IMR-90 (cell line): Measurements from ENCODE around the gene ARHGEF1. TPM values are rescaled to one million over a fixed set of nuclear protein-coding genes. Genes with fewer than 3 reads are reported as not detected.

Experiments used
- ATAC-seq: fragments of 200-7000 bp; cut with Tn5 transposase; 2 replicates; pipeline ENCODE4 v1.9.1; 2020; ENCODE audit warnings: low read depth, mild to moderate bottlenecking, moderate library complexity
- BruUV-seq: library from RNA; stranded (reverse); fragments of 400-500 nt; replicated peaks from 2 replicates; lab custom pipeline; 2021; lab: Mats Ljungman, UMichigan
- CTCF ChIA-PET: fragments of 300-600 bp; formaldehyde crosslinking; extraction: SDS; loops from one replicate; lab custom pipeline; 2021; ENCODE audit warnings: antibody characterized with exemption; lab: Yijun Ruan, JAX
- POLR2A ChIA-PET: fragments of 300-600 bp; sonication (Branson Sonifier 250); formaldehyde crosslinking; loops from one replicate; lab custom pipeline; 2022; ENCODE audit warnings: antibody characterized with exemption; ENCODE audit not compliant: unreplicated experiment; lab: Charles Lee
- DNase-seq: peaks from one replicate; pipeline ENCODE4 v3.0.0; 2013
- H2AFZ ChIP-seq: replicated peaks from 2 replicates; pipeline ENCODE3; 2013; ENCODE audit warnings: low read length, mild to moderate bottlenecking; ENCODE audit not compliant: poor library complexity
- H2AK5ac ChIP-seq: 2 replicates; pipeline ENCODE4 v1.6.1; 2013; ENCODE audit warnings: low read depth, low read length, inconsistent platforms
- H2AK9ac ChIP-seq: replicated peaks from 2 replicates; pipeline ENCODE3; 2013; ENCODE audit warnings: mild to moderate bottlenecking, low read depth, low read length, moderate library complexity; ENCODE audit not compliant: poor library complexity
- H2BK120ac ChIP-seq: 2 replicates; pipeline ENCODE4 v1.6.1; 2013; ENCODE audit warnings: low read depth, low read length, inconsistent platforms
- H2BK15ac ChIP-seq: 3 replicates; pipeline ENCODE4 v1.6.1; 2013; ENCODE audit warnings: low read depth, low read length, inconsistent platforms
- H2BK20ac ChIP-seq: 2 replicates; pipeline ENCODE4 v1.6.1; 2013; ENCODE audit warnings: low read depth, mild to moderate bottlenecking, inconsistent platforms, low read length, moderate library complexity
- H2BK5ac ChIP-seq: 2 replicates; pipeline ENCODE4 v1.6.1; 2013; ENCODE audit warnings: mild to moderate bottlenecking, low read depth, low read length, inconsistent platforms; ENCODE audit not compliant: poor library complexity, severe bottlenecking
- H3K14ac ChIP-seq: replicated peaks from 2 replicates; pipeline ENCODE4 v1.6.1; 2013; ENCODE audit warnings: low read depth, low read length, inconsistent platforms
- H3K18ac ChIP-seq: 2 replicates; pipeline ENCODE4 v1.6.1; 2013; ENCODE audit warnings: low read depth, low read length, control low read depth
- H3K23ac ChIP-seq: 2 replicates; pipeline ENCODE4 v1.6.1; 2013; ENCODE audit warnings: low read depth, low read length, inconsistent platforms
- H3K27ac ChIP-seq: 2 replicates; pipeline ENCODE4 v1.5.1; 2013; ENCODE audit warnings: mild to moderate bottlenecking, control low read depth, low read length; ENCODE audit not compliant: insufficient read depth
- H3K27me3 ChIP-seq: 2 replicates; pipeline ENCODE4 v1.6.1; 2013; ENCODE audit warnings: low read length; ENCODE audit not compliant: control insufficient read depth, insufficient read depth
- H3K36me3 ChIP-seq: 2 replicates; pipeline ENCODE4 v1.6.1; 2013; ENCODE audit warnings: low read length, mixed read lengths; ENCODE audit not compliant: control insufficient read depth, insufficient read depth
- H3K4ac ChIP-seq: 2 replicates; pipeline ENCODE4 v1.6.1; 2013; ENCODE audit warnings: low read depth, low read length, inconsistent platforms
- H3K4me1 ChIP-seq: 2 replicates; pipeline ENCODE4 v1.6.1; 2013; ENCODE audit warnings: low read length, mixed read lengths; ENCODE audit not compliant: control insufficient read depth, insufficient read depth
- H3K4me2 ChIP-seq: 2 replicates; pipeline ENCODE4 v1.6.1; 2013; ENCODE audit warnings: low read depth, mild to moderate bottlenecking, control low read depth, low read length, moderate library complexity
- H3K4me3 ChIP-seq: 2 replicates; pipeline ENCODE4 v1.5.1; 2013; ENCODE audit warnings: low read depth, mild to moderate bottlenecking, control low read depth, low read length, moderate library complexity; ENCODE audit not compliant: insufficient read depth
- H3K56ac ChIP-seq: 2 replicates; pipeline ENCODE4 v1.6.1; 2013; ENCODE audit warnings: low read length, inconsistent platforms; ENCODE audit not compliant: insufficient read depth; ENCODE audit errors: extremely low read depth
- H3K79me1 ChIP-seq, 2 experiments: 2 replicates each; pipeline ENCODE4 v1.6.1; 2013; ENCODE audit warnings: low read length in 2 of 2, inconsistent platforms in 1 of 2, low read depth in 1 of 2
- H3K9ac ChIP-seq: 2 replicates; pipeline ENCODE4 v1.6.1; 2013; ENCODE audit warnings: low read depth, low read length, control low read depth
- H3K9me1 ChIP-seq: 2 replicates; pipeline ENCODE4 v1.6.1; 2013; ENCODE audit warnings: low read length, inconsistent platforms; ENCODE audit not compliant: insufficient read depth
- H3K9me3 ChIP-seq: 2 replicates; pipeline ENCODE4 v1.6.1; 2013; ENCODE audit warnings: low read length; ENCODE audit not compliant: control insufficient read depth, insufficient read depth
- H4K20me1 ChIP-seq: 2 replicates; pipeline ENCODE4 v1.6.1; 2013; ENCODE audit warnings: low read length, inconsistent platforms; ENCODE audit not compliant: insufficient read depth
- H4K5ac ChIP-seq: 2 replicates; pipeline ENCODE4 v1.6.1; 2013; ENCODE audit warnings: mild to moderate bottlenecking, low read depth, low read length, control low read depth
- H4K8ac ChIP-seq, 2 experiments: 2 replicates each; pipeline ENCODE4 v1.6.1; 2013; ENCODE audit warnings: low read depth in 2 of 2, low read length in 2 of 2, control low read depth in 1 of 2, inconsistent platforms in 1 of 2
- H4K91ac ChIP-seq: 2 replicates; pipeline ENCODE4 v1.6.1; 2013; ENCODE audit warnings: low read depth, low read length, inconsistent platforms; ENCODE audit not compliant: insufficient read depth
- BHLHE40 ChIP-seq: fragments of 150-350 bp; IDR thresholded peaks from 2 replicates; pipeline ENCODE4 v1.6.1; 2016; ENCODE audit warnings: mild to moderate bottlenecking, low read depth, low read length
- CEBPB ChIP-seq: IDR thresholded peaks from 2 replicates; pipeline ENCODE4 v1.6.1; 2012; ENCODE audit warnings: low read depth, low read length, improper control_type of control experiment
- MAFK ChIP-seq: IDR thresholded peaks from 2 replicates; pipeline ENCODE4 v1.6.1; 2012; ENCODE audit warnings: low read depth, low read length, improper control_type of control experiment
- MAZ ChIP-seq: IDR thresholded peaks from 2 replicates; pipeline ENCODE4 v1.6.1; 2012; ENCODE audit warnings: low read depth, mild to moderate bottlenecking, low read length, improper control_type of control experiment, moderate library complexity, borderline replicate concordance
- MXI1 ChIP-seq: IDR thresholded peaks from 2 replicates; pipeline ENCODE4 v1.6.1; 2012; ENCODE audit warnings: low read depth, mild to moderate bottlenecking, low read length, moderate library complexity, borderline replicate concordance
- NFE2L2 ChIP-seq: fragments of 150-350 bp; IDR thresholded peaks from 2 replicates; pipeline ENCODE4 v1.6.1; 2016; ENCODE audit warnings: low read depth, mild to moderate bottlenecking, low read length
- POLR2A ChIP-seq: IDR thresholded peaks from 2 replicates; pipeline ENCODE4 v1.6.1; 2012; ENCODE audit warnings: mild to moderate bottlenecking, low read depth, low read length
- RCOR1 ChIP-seq: IDR thresholded peaks from 2 replicates; pipeline ENCODE4 v1.6.1; 2012; ENCODE audit warnings: mild to moderate bottlenecking, low read length, improper control_type of control experiment; ENCODE audit not compliant: insufficient replicate concordance
- RFX5 ChIP-seq: IDR thresholded peaks from 2 replicates; pipeline ENCODE4 v1.8.0; 2012; ENCODE audit warnings: low read depth, mild to moderate bottlenecking, low read length, moderate library complexity
- SMC3 ChIP-seq: fragments of 150-350 bp; IDR thresholded peaks from 2 replicates; pipeline ENCODE4 v1.6.1; 2016; ENCODE audit warnings: low read depth, mild to moderate bottlenecking, antibody characterized with exemption, low read length, moderate library complexity
- whole genome bisulfite sequencing, 2 experiments: methylation state at CpG; one replicate each; pipeline versions ENCODE4 v1.1.5 to v1.1.7; 2013; ENCODE audit warnings: missing lambda C conversion rate in 2 of 2; ENCODE audit not compliant: insufficient read length in 1 of 2; ENCODE audit errors: extremely low coverage in 2 of 2; 5-methylcytosine and 5-hydroxymethylcytosine counted together
- dilution Hi-C: fragments of 300-500 bp; cut with HindIII; formaldehyde crosslinking; loops from one replicate; pipeline ENCODE4 v1.14.3; 2018; ENCODE audit warnings: low sequenced_read_pairs; ENCODE audit not compliant: unreplicated experiment
- in situ Hi-C: fragments of 300-500 bp; cut with MboI; formaldehyde crosslinking; loops from 3 replicates; pipeline ENCODE4 v1.14.3; 2019; ENCODE audit warnings: low sequenced_read_pairs, inconsistent platforms, mixed read lengths
- intact Hi-C: fragments of 100-400 bp; cut with micrococcal nuclease; formaldehyde crosslinking; loops from 2 replicates; pipeline ENCODE4 v1.10.0; 2022
- polyA plus RNA-seq, 3 experiments: library from polyadenylated mRNA; depleted of rRNA; stranded (reverse); fragments of >200 nt; gene quantifications; 2 replicates each; pipeline ENCODE4 v1.2.3, GENCODE V29; 2012; ENCODE audit warnings: low replicate concordance in 1 of 3
- total RNA-seq: library from RNA; depleted of rRNA; stranded (reverse); fragments of >200 nt; gene quantifications from 2 replicates; pipeline ENCODE4 v1.2.3, GENCODE V29; 2012
- TF ChIP-seq, protein P1 (sequence below): conservative IDR thresholded peaks from 2 replicates; pipeline ENCODE4 v1.5.1; 2012; ENCODE audit warnings: mild to moderate bottlenecking, low read depth, low read length, improper control_type of control experiment

ARHGEF1 gene
- total and polyA plus RNA-seq, 2 of the 4 experiments (the other 2 are of a cell fraction), result 11.5 to 47.1 TPM

DNA sequence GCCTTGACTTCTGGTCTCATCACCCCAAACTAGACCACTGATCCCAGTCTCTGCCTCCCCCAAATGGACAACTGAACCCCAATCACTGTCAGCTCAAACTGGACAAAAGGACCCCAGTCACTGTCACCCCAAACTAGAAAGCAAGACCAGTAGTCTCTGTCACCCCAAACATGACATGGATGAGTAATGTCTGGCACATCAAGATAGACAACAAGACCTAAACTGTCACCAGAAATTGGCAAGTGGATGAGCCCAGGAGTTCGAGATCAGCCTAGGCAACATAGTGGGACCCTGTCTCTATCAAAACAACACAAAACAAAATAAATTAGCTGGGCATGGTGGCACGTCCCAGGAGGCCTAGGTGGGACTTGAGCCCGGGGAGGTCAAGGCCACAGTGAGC is 64.1 kb downstream of the ARHGEF1 start:
- ChIA-PET POLR2A (no interaction called here), CTCF (interaction anchor here (2.2 kb wide), 1 partner anchor 12 kb away, joined by 5 read pairs; the partner anchor contains the start of gene RABAC1)
- H4K91ac ChIP-seq, result no peak overlapping the region
- H3K27me3 ChIP-seq, result no peaks in the 10 kb centered on the region
- intact Hi-C loops (no loop called here), dilution Hi-C loops (no loop called here), in situ Hi-C loops (loop anchor here (5.0 kb wide), 1 partner anchor 65 kb away; the partner anchor contains the start of gene ARHGEF1)
- ATAC-seq (no peak), DNase-seq (no peak)
- H3K4ac ChIP-seq, result no peak overlapping the region
- 0 out of 2 replicates have a peak, but pooled peaks cover 2% of the 10 kb centered on the region for H3K4me1 ChIP-seq
- no peak overlapping the region for H2AK9ac ChIP-seq
- no peak overlapping the region for H3K14ac ChIP-seq
- H3K56ac ChIP-seq, result no peak overlapping the region
- H3K23ac ChIP-seq, result no peak overlapping the region
- H4K20me1 ChIP-seq, result no peaks in the 10 kb centered on the region
- H2BK20ac ChIP-seq, result no peak overlapping the region
- H3K9ac ChIP-seq, result no peak overlapping the region
- TF ChIP-seq POLR2A, result no peak
- no peak for TF ChIP-seq BHLHE40
- no peak for TF ChIP-seq RFX5
- TF ChIP-seq MAFK, result no peak
- no peak for TF ChIP-seq SMC3
- TF ChIP-seq MAZ, result no peak
- TF ChIP-seq NFE2L2, result no peak
- TF ChIP-seq RCOR1, result no peak
- TF ChIP-seq CEBPB, result no peak
- TF ChIP-seq, protein P1, sequence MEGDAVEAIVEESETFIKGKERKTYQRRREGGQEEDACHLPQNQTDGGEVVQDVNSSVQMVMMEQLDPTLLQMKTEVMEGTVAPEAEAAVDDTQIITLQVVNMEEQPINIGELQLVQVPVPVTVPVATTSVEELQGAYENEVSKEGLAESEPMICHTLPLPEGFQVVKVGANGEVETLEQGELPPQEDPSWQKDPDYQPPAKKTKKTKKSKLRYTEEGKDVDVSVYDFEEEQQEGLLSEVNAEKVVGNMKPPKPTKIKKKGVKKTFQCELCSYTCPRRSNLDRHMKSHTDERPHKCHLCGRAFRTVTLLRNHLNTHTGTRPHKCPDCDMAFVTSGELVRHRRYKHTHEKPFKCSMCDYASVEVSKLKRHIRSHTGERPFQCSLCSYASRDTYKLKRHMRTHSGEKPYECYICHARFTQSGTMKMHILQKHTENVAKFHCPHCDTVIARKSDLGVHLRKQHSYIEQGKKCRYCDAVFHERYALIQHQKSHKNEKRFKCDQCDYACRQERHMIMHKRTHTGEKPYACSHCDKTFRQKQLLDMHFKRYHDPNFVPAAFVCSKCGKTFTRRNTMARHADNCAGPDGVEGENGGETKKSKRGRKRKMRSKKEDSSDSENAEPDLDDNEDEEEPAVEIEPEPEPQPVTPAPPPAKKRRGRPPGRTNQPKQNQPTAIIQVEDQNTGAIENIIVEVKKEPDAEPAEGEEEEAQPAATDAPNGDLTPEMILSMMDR, result no peak
- TF ChIP-seq MXI1, result no peak
- H4K5ac ChIP-seq, result no peak overlapping the region
- H3K4me2 ChIP-seq, result no peak overlapping the region
- H3K4me3 ChIP-seq, result no peak overlapping the region
- no TSS peak for BruUV-seq
- no peak overlapping the region for H3K18ac ChIP-seq
- no CpG with 5 or more reads among the region's 3 CpGs for WGBS, 2 experiments
- no peaks in the 10 kb centered on the region for H3K9me3 ChIP-seq
- no peaks in the 10 kb centered on the region for H3K79me1 ChIP-seq
- H4K8ac ChIP-seq, result no peak overlapping the region
- H2AK5ac ChIP-seq, result no peak overlapping the region
- H3K36me3 ChIP-seq, result no peaks in the 10 kb centered on the region
- no peak overlapping the region for H2BK5ac ChIP-seq
- no peak overlapping the region for H2BK120ac ChIP-seq
- no peak overlapping the region for H2BK15ac ChIP-seq
- H3K27ac ChIP-seq, result no peak overlapping the region
- H3K9me1 ChIP-seq, result no peaks in the 10 kb centered on the region; the same call in 1 of the 2 replicates
- H2AFZ ChIP-seq, result no peak overlapping the region
